GM12878 (cell line): ENCODE results near the gene ATL2. TPM values are rescaled to one million over a fixed set of nuclear protein-coding genes. Genes with fewer than 3 reads are reported as not detected.

Experiments
- ASH2L ChIP-seq: fragments of 300-600, 200-600 bp; sonication (generic); IDR thresholded peaks from 2 replicates; pipeline ENCODE4 v1.6.1; 2017; ENCODE audit warnings: low read depth, mild to moderate bottlenecking, borderline replicate concordance
- IKZF2 ChIP-seq, 2 experiments: fragments of 450-650 bp; IDR thresholded peaks; 2 replicates each; pipeline ENCODE4 v1.6.1; 2017; ENCODE audit warnings: mild to moderate bottlenecking in 2 of 2, moderate library complexity in 2 of 2
- SIN3A ChIP-seq: IDR thresholded peaks from 2 replicates; pipeline ENCODE4 v1.6.1; 2012; ENCODE audit warnings: low read depth, low read length, improper control_type of control experiment
- SMARCA5 ChIP-seq: fragments of 450-650 bp; IDR thresholded peaks from 2 replicates; pipeline ENCODE4 v1.6.1; 2017; ENCODE audit warnings: mild to moderate bottlenecking
- TCF12 ChIP-seq: IDR thresholded peaks from 2 replicates; pipeline ENCODE4 v1.6.1; 2011; ENCODE audit warnings: low read depth, mild to moderate bottlenecking, low read length
- polyA plus RNA-seq, 11 experiments: library from polyadenylated mRNA; depleted of rRNA in 4 of 11; unstranded in 6 of 11; stranded (reverse) in 5 of 11; fragments of >200 nt; fragmentation: Nextera tagmentation in 4 of 11; fragmentation: Illumina TruSeq in 1 of 11; extraction: Ambion mirVana in 4 of 11; extraction: Trizol in 1 of 11; gene quantifications; 1 replicate in 1 of 11; 2 replicates in 10 of 11; pipeline versions ENCODE4 v1.2.1 to v1.2.3, GENCODE V29; 2011 to 2016; ENCODE audit warnings: inconsistent platforms in 2 of 11, missing spikeins in 2 of 11, low read depth in 1 of 11
- total RNA-seq, 4 experiments: library from RNA; depleted of rRNA in 3 of 4; stranded (reverse); fragments of >200 nt in 3 of 4; fragmentation: Illumina TruSeq in 1 of 4; extraction: Trizol in 1 of 4; gene quantifications; 2 replicates each; pipeline versions ENCODE4 v1.2.1 to v1.2.3, GENCODE V29; 2013 to 2021
- TF ChIP-seq, protein P1 (sequence below): IDR thresholded peaks from 2 replicates; pipeline ENCODE4 v1.6.1; 2012; ENCODE audit warnings: improper control_type of control experiment, low read depth, low read length; ENCODE audit not compliant: insufficient replicate concordance
- TF ChIP-seq, protein P2 (sequence below): IDR thresholded peaks from 2 replicates; pipeline ENCODE4 v1.6.1; 2012; ENCODE audit warnings: low read depth, low read length, improper control_type of control experiment

Gene ATL2
- total and polyA plus RNA-seq, 10 of the 15 experiments (the other 5 are each of a cell fraction or from before 2014, with no cell fraction given) = 8.6 to 51.5 (median 41.8) TPM

DNA sequence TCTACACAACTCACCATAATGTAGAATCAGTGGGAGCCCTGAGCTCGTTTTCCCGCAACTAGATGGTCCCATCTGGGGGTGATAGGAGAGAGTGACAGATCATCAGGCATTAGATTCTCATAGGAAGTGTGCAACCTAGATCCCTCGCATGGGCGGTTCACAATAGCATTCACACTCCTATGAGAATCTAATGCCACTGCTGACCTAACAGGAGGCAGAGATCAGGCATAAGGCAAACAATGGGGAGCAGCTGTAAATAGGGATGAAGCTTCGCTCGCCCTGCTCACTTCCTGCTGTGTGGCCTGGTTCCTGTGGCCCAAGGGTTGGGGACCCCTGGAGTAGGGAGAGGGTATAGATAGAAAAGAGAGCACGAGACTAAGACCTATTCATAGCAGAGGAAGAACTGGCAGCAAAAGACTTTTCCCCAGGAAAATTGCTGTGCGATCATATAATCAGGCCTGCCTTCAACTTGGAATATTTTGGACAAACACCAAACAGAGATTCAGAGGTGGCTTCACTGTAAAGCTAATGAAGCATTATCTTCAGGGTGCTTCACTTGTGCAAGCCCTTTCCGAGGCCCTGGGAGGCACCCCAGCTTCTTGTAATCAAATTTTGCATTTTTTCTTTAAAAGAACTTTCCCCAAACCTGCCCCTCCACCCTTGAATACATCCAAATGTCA, 29.0 kb upstream of the ATL2 start (continued):
- TF ChIP-seq, protein P1, sequence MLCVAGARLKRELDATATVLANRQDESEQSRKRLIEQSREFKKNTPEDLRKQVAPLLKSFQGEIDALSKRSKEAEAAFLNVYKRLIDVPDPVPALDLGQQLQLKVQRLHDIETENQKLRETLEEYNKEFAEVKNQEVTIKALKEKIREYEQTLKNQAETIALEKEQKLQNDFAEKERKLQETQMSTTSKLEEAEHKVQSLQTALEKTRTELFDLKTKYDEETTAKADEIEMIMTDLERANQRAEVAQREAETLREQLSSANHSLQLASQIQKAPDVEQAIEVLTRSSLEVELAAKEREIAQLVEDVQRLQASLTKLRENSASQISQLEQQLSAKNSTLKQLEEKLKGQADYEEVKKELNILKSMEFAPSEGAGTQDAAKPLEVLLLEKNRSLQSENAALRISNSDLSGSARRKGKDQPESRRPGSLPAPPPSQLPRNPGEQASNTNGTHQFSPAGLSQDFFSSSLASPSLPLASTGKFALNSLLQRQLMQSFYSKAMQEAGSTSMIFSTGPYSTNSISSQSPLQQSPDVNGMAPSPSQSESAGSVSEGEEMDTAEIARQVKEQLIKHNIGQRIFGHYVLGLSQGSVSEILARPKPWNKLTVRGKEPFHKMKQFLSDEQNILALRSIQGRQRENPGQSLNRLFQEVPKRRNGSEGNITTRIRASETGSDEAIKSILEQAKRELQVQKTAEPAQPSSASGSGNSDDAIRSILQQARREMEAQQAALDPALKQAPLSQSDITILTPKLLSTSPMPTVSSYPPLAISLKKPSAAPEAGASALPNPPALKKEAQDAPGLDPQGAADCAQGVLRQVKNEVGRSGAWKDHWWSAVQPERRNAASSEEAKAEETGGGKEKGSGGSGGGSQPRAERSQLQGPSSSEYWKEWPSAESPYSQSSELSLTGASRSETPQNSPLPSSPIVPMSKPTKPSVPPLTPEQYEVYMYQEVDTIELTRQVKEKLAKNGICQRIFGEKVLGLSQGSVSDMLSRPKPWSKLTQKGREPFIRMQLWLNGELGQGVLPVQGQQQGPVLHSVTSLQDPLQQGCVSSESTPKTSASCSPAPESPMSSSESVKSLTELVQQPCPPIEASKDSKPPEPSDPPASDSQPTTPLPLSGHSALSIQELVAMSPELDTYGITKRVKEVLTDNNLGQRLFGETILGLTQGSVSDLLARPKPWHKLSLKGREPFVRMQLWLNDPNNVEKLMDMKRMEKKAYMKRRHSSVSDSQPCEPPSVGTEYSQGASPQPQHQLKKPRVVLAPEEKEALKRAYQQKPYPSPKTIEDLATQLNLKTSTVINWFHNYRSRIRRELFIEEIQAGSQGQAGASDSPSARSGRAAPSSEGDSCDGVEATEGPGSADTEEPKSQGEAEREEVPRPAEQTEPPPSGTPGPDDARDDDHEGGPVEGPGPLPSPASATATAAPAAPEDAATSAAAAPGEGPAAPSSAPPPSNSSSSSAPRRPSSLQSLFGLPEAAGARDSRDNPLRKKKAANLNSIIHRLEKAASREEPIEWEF = no peak
- no peak for TF ChIP-seq SIN3A
- TF ChIP-seq IKZF2 (IDR thresholded peaks at IDR 0.05) = no peak
- TF ChIP-seq, protein P2, sequence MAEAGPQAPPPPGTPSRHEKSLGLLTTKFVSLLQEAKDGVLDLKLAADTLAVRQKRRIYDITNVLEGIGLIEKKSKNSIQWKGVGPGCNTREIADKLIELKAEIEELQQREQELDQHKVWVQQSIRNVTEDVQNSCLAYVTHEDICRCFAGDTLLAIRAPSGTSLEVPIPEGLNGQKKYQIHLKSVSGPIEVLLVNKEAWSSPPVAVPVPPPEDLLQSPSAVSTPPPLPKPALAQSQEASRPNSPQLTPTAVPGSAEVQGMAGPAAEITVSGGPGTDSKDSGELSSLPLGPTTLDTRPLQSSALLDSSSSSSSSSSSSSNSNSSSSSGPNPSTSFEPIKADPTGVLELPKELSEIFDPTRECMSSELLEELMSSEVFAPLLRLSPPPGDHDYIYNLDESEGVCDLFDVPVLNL = no peak
- TF ChIP-seq ASH2L = no peak
- TF ChIP-seq TCF12 = no peak
- no peak for TF ChIP-seq SMARCA5
